K562 (cell line): Measurements from ENCODE around the gene SLC17A2. TPM values are rescaled to one million over a fixed set of nuclear protein-coding genes. Genes with fewer than 3 reads are reported as not detected.

Experiments used
- CGGBP1 ChIP-seq: fragments of 250-450 bp; sonication (Bioruptor Pico); IDR thresholded peaks from 2 replicates; pipeline ENCODE4 v1.9.0; 2021; ENCODE audit warnings: mild to moderate bottlenecking
- CHAMP1 ChIP-seq: fragments of 450-650 bp; IDR thresholded peaks from 2 replicates; pipeline ENCODE4 v1.6.1; 2016; ENCODE audit warnings: mild to moderate bottlenecking
- ETV1 ChIP-seq: fragments of 450-650 bp; conservative IDR thresholded peaks from 2 replicates; pipeline ENCODE4 v1.6.1; 2016; ENCODE audit warnings: missing genetic modification characterization, control low read depth, low read depth, missing compliant biosample characterization
- JUND ChIP-seq, 2 experiments: IDR thresholded peaks; 2 replicates in 1 of 2; 3 replicates in 1 of 2; pipeline ENCODE4 v1.6.1; 2011; ENCODE audit warnings: borderline replicate concordance in 2 of 2, low read depth in 2 of 2, low read length in 2 of 2, improper control_type of control experiment in 1 of 2, missing biosample characterization in 1 of 2, missing genetic modification characterization in 1 of 2, missing genetic modification reagents in 1 of 2
- MNT ChIP-seq, 2 experiments: fragments of 450-650 bp; conservative IDR thresholded peaks; 2 replicates each; pipeline ENCODE4 v1.6.1; 2017; ENCODE audit warnings: mild to moderate bottlenecking in 2 of 2, moderate library complexity in 2 of 2
- NFIX ChIP-seq: fragments of 250-450 bp; sonication (Bioruptor Pico); IDR thresholded peaks from 2 replicates; pipeline ENCODE4 v1.4.0; 2020; ENCODE audit warnings: low read depth, mild to moderate bottlenecking, moderate library complexity
- SETDB1 ChIP-seq: IDR thresholded peaks from one replicate; pipeline ENCODE4 v1.6.1; 2012; ENCODE audit warnings: low read length, control low read depth, inconsistent platforms
- TEAD4 ChIP-seq, 2 experiments: sonication (generic) in 1 of 2; formaldehyde crosslinking in 1 of 2; IDR thresholded peaks; 2 replicates each; pipeline versions ENCODE4 v1.6.1 to v1.8.0; 2012 to 2022; ENCODE audit warnings: borderline replicate concordance in 1 of 2, inconsistent platforms in 1 of 2, low read length in 1 of 2, mild to moderate bottlenecking in 1 of 2, missing genetic modification reagents in 1 of 2
- TFAM ChIP-seq: fragments of 250-450 bp; sonication (Bioruptor Pico); conservative IDR thresholded peaks from 2 replicates; pipeline ENCODE4 v1.5.0; 2021; ENCODE audit warnings: mild to moderate bottlenecking, moderate library complexity
- ZMIZ1 ChIP-seq, 2 experiments: fragments of 150-350 bp in 1 of 2; IDR thresholded peaks; 2 replicates each; pipeline ENCODE4 v1.6.1; 2012 to 2016; ENCODE audit warnings: low read depth in 2 of 2, low read length in 2 of 2, mild to moderate bottlenecking in 1 of 2, moderate library complexity in 1 of 2
- ZNF507 ChIP-seq: conservative IDR thresholded peaks from 2 replicates; pipeline ENCODE4 v1.6.1; 2017; ENCODE audit warnings: missing genetic modification characterization, missing compliant biosample characterization
- ZNF589 ChIP-seq: fragments of 200-800 bp; sonication (Bioruptor generic); IDR thresholded peaks from 2 replicates; pipeline ENCODE4 v1.6.1; 2016; ENCODE audit warnings: low read depth, missing genetic modification characterization, missing compliant biosample characterization
- ZNF592 ChIP-seq: fragments of 450-650 bp; IDR thresholded peaks from 2 replicates; pipeline ENCODE4 v1.6.1; 2017; ENCODE audit warnings: antibody characterized with exemption, mild to moderate bottlenecking
- polyA plus RNA-seq, 8 experiments: library from polyadenylated mRNA; depleted of rRNA in 4 of 8; stranded (reverse) in 5 of 8; unstranded in 3 of 8; fragments of >200 nt; fragmentation: Nextera tagmentation in 2 of 8; fragmentation: Illumina TruSeq in 1 of 8; extraction: Ambion mirVana in 2 of 8; extraction: Trizol in 1 of 8; gene quantifications; 2 replicates each; pipeline versions ENCODE4 v1.2.1 to v1.2.3, GENCODE V29; 2011 to 2014; ENCODE audit warnings: inconsistent platforms in 1 of 8, missing spikeins in 1 of 8
- total RNA-seq, 7 experiments: library from RNA; depleted of rRNA in 6 of 7; stranded (reverse); fragments of >200 nt in 6 of 7; fragmentation: Illumina TruSeq in 2 of 7; extraction: Trizol in 2 of 7; gene quantifications; 2 replicates each; pipeline versions ENCODE4 v1.2.1 to v1.2.3, GENCODE V29; 2011 to 2021; ENCODE audit warnings: low replicate concordance in 1 of 7

Gene SLC17A2
- total and polyA plus RNA-seq, 9 of the 15 experiments (the other 6 are each of a cell fraction or from before 2014, with no cell fraction given) = not detected

- TF ChIP-seq MNT (conservative IDR thresholded peaks at IDR 0.05) (peak in 1 of 2 experiments; percentile 28; a peak in 1 of 4 replicates), ZMIZ1 (IDR thresholded peaks at IDR 0.05; ENCODE audit: low read depth in 2 of 2, low read length in 2 of 2) (no peak), CHAMP1 (0 out of 2 replicates have a peak, but pooled peaks have one; percentile 35), JUND (IDR thresholded peaks at IDR 0.05; ENCODE audit: borderline replicate concordance, low read depth, low read length) (peak; percentile 21; the same call in 1 of the 2 replicates), JUND (tag; IDR thresholded peaks at IDR 0.05; ENCODE audit: borderline replicate concordance, low read depth, low read length) (no peak), ZNF592 (no peak), SETDB1 (no peak), TFAM (CRISPR knock-in tag) (no peak), NFIX (no peak), ZNF507 (tag) (0 out of 2 replicates have a peak, but pooled peaks have one; percentile 18), ETV1 (tag) (0 out of 2 replicates have a peak, but pooled peaks have one; percentile 43), ZNF589 (no peak), TEAD4 (IDR thresholded peaks at IDR 0.05; ENCODE audit: low read length) (peak; percentile 76), TEAD4 (CRISPR knock-in tag; IDR thresholded peaks at IDR 0.05; ENCODE audit: borderline replicate concordance) (no peak), CGGBP1 (CRISPR knock-in tag) (no peak)
These were observed 28.2 kb upstream of the SLC17A2 start (continued) for GRCh38 chr6:25958700-25959162.
